HepG2 (cell line): ENCODE measurements around the gene ZNF217. TPM values are rescaled to one million over a fixed set of nuclear protein-coding genes. Genes with fewer than 3 reads are reported as not detected.

Experiments used
- ARNT ChIP-seq: fragments of 450-650 bp; IDR thresholded peaks from 2 replicates; pipeline ENCODE4 v1.6.1; 2017
- DR1 ChIP-seq: sonication (generic); formaldehyde crosslinking; IDR thresholded peaks from 2 replicates; pipeline ENCODE4 v1.8.0; 2021; ENCODE audit warnings: mild to moderate bottlenecking, missing genetic modification reagents, inconsistent platforms
- ESRRA ChIP-seq: sonication (generic); formaldehyde crosslinking; IDR thresholded peaks from 2 replicates; pipeline ENCODE4 v1.5.1; 2020; ENCODE audit warnings: mild to moderate bottlenecking, low read depth, missing genetic modification reagents
- HNRNPK ChIP-seq: fragments of 200-400 bp; formaldehyde crosslinking; IDR thresholded peaks from 2 replicates; pipeline ENCODE4 v1.6.1; 2018; ENCODE audit warnings: low read length, low read depth, moderate library complexity, mild to moderate bottlenecking; ENCODE audit not compliant: poor library complexity, severe bottlenecking
- KDM1A ChIP-seq: IDR thresholded peaks from 2 replicates; pipeline ENCODE4 v1.6.1; 2016; ENCODE audit warnings: missing compliant biosample characterization
- MXD4 ChIP-seq: IDR thresholded peaks from 2 replicates; pipeline ENCODE4 v1.6.1; 2016; ENCODE audit warnings: mild to moderate bottlenecking, missing biosample characterization, missing genetic modification reagents
- ONECUT2 ChIP-seq: sonication (generic); formaldehyde crosslinking; IDR thresholded peaks from 2 replicates; pipeline ENCODE4 v1.4.0; 2020; ENCODE audit warnings: missing genetic modification reagents
- PHB2 ChIP-seq: fragments of 450-650 bp; IDR thresholded peaks from 2 replicates; pipeline ENCODE4 v1.6.1; 2018; ENCODE audit not compliant: partially characterized antibody
- RNF2 ChIP-seq: fragments of 450-650 bp; conservative IDR thresholded peaks from 2 replicates; pipeline ENCODE4 v1.6.1; 2016; ENCODE audit warnings: low read depth
- SP2 ChIP-seq: sonication (generic); formaldehyde crosslinking; IDR thresholded peaks from 2 replicates; pipeline ENCODE4 v1.5.1; 2020; ENCODE audit warnings: mild to moderate bottlenecking, missing genetic modification reagents
- U2AF2 ChIP-seq: fragments of 200-400 bp; formaldehyde crosslinking; IDR thresholded peaks from 2 replicates; pipeline ENCODE4 v1.6.1; 2017; ENCODE audit warnings: low read depth, mild to moderate bottlenecking, low read length
- ZBTB14 ChIP-seq: sonication (generic); formaldehyde crosslinking; IDR thresholded peaks from 2 replicates; pipeline ENCODE4 v1.4.0; 2020; ENCODE audit warnings: missing genetic modification reagents
- ZNF12 ChIP-seq: sonication (generic); formaldehyde crosslinking; IDR thresholded peaks from 2 replicates; pipeline ENCODE4 v1.5.0; 2020; ENCODE audit warnings: missing genetic modification reagents
- ZNF251 ChIP-seq: sonication (generic); formaldehyde crosslinking; IDR thresholded peaks from 2 replicates; pipeline ENCODE4 v1.9.0; 2021; ENCODE audit warnings: mild to moderate bottlenecking, missing genetic modification reagents
- ZNF281 ChIP-seq: sonication (generic); formaldehyde crosslinking; IDR thresholded peaks from 2 replicates; pipeline ENCODE4 v1.4.0; 2020; ENCODE audit warnings: missing genetic modification reagents, borderline replicate concordance
- ZNF333 ChIP-seq: sonication (generic); formaldehyde crosslinking; IDR thresholded peaks from 2 replicates; pipeline ENCODE4 v1.4.0; 2020; ENCODE audit warnings: mild to moderate bottlenecking, missing genetic modification reagents, borderline replicate concordance
- ZNF34 ChIP-seq: sonication (generic); formaldehyde crosslinking; IDR thresholded peaks from 2 replicates; pipeline ENCODE4 v1.4.0; 2020; ENCODE audit warnings: mild to moderate bottlenecking, missing genetic modification reagents, borderline replicate concordance
- ZNF343 ChIP-seq: sonication (generic); formaldehyde crosslinking; IDR thresholded peaks from 2 replicates; pipeline ENCODE4 v1.4.0; 2020; ENCODE audit warnings: mild to moderate bottlenecking, missing genetic modification reagents
- ZNF556 ChIP-seq: sonication (generic); formaldehyde crosslinking; IDR thresholded peaks from 2 replicates; pipeline ENCODE4 v1.4.0; 2020; ENCODE audit warnings: mild to moderate bottlenecking, missing genetic modification reagents, borderline replicate concordance
- ZNF562 ChIP-seq: sonication (generic); formaldehyde crosslinking; IDR thresholded peaks from 2 replicates; pipeline ENCODE4 v1.8.0; 2022; ENCODE audit warnings: missing genetic modification reagents, borderline replicate concordance
- ZNF580 ChIP-seq: IDR thresholded peaks from 2 replicates; pipeline ENCODE4 v1.6.1; 2016; ENCODE audit warnings: low read depth, borderline replicate concordance
- ZNF660 ChIP-seq: sonication (generic); formaldehyde crosslinking; IDR thresholded peaks from 2 replicates; pipeline ENCODE4 v1.5.1; 2020; ENCODE audit warnings: mild to moderate bottlenecking, low read depth, missing genetic modification reagents, borderline replicate concordance
- ZNF788 ChIP-seq: sonication (generic); formaldehyde crosslinking; IDR thresholded peaks from 2 replicates; pipeline ENCODE4 v1.5.0; 2020; ENCODE audit warnings: mild to moderate bottlenecking, missing genetic modification reagents, borderline replicate concordance
- polyA plus RNA-seq, 8 experiments: library from polyadenylated mRNA; depleted of rRNA in 3 of 8; stranded (reverse) in 7 of 8; unstranded in 1 of 8; fragments of >200 nt; fragmentation: Illumina TruSeq in 4 of 8; extraction: Trizol in 4 of 8; gene quantifications; 2 replicates each; pipeline versions ENCODE4 v1.2.1 to v1.2.3, GENCODE V29; 2011 to 2016; ENCODE audit warnings: low read depth in 4 of 8, missing spikeins in 1 of 8, mixed read lengths in 1 of 8; ENCODE audit not compliant: insufficient read depth in 1 of 8
- total RNA-seq, 5 experiments: library from RNA; depleted of rRNA; stranded (reverse); fragments of >200 nt; fragmentation: Illumina TruSeq; extraction: Trizol; gene quantifications; 2 replicates each; pipeline ENCODE4 v1.2.3, GENCODE V29; 2016; ENCODE audit warnings: low read depth in 1 of 5
- TF ChIP-seq, protein P1 (sequence below): sonication (generic); formaldehyde crosslinking; IDR thresholded peaks from 2 replicates; pipeline ENCODE4 v1.4.0; 2020; ENCODE audit warnings: mild to moderate bottlenecking, missing genetic modification reagents
- TF ChIP-seq, protein P2 (sequence below): sonication (generic); formaldehyde crosslinking; IDR thresholded peaks from 2 replicates; pipeline ENCODE4 v1.8.0; 2022; ENCODE audit warnings: mild to moderate bottlenecking, missing genetic modification reagents

The ZNF217 gene
- total and polyA plus RNA-seq, 2 of the 13 experiments (the other 11 are each of a cell fraction or from before 2014, with no cell fraction given) = 22.3 to 29.8 TPM

- no peak for TF ChIP-seq U2AF2
- no peak; the same call in 1 of the 2 replicates for TF ChIP-seq ZNF12 (CRISPR knock-in tag)
- TF ChIP-seq PHB2 = no peak
- TF ChIP-seq ARNT = no peak
- 0 out of 2 replicates have a peak, but pooled peaks have one; percentile 22 for TF ChIP-seq ZNF34 (CRISPR knock-in tag)
- TF ChIP-seq, protein P1, sequence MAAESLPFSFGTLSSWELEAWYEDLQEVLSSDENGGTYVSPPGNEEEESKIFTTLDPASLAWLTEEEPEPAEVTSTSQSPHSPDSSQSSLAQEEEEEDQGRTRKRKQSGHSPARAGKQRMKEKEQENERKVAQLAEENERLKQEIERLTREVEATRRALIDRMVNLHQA (CRISPR knock-in tag) = no peak
- no peak for TF ChIP-seq SP2
- TF ChIP-seq RNF2 = no peak
- TF ChIP-seq, protein P2, sequence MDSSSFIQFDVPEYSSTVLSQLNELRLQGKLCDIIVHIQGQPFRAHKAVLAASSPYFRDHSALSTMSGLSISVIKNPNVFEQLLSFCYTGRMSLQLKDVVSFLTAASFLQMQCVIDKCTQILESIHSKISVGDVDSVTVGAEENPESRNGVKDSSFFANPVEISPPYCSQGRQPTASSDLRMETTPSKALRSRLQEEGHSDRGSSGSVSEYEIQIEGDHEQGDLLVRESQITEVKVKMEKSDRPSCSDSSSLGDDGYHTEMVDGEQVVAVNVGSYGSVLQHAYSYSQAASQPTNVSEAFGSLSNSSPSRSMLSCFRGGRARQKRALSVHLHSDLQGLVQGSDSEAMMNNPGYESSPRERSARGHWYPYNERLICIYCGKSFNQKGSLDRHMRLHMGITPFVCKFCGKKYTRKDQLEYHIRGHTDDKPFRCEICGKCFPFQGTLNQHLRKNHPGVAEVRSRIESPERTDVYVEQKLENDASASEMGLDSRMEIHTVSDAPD (CRISPR knock-in tag) = no peak
- TF ChIP-seq ZNF556 (CRISPR knock-in tag) = peak; percentile 51; the same call in 1 of the 2 replicates
- TF ChIP-seq ZNF660 (CRISPR knock-in tag) = no peak
- TF ChIP-seq KDM1A (CRISPR knock-in tag) = peak; percentile 99
- TF ChIP-seq ONECUT2 (CRISPR knock-in tag) = no peak
- no peak for TF ChIP-seq ZNF343 (CRISPR knock-in tag)
- TF ChIP-seq ZNF251 (CRISPR knock-in tag) = no peak
- peak; percentile 100 for TF ChIP-seq ESRRA (CRISPR knock-in tag)
- peak; percentile 79; the same call in 1 of the 2 replicates for TF ChIP-seq ZNF580 (CRISPR knock-in tag)
- no peak for TF ChIP-seq HNRNPK
- no peak for TF ChIP-seq ZNF788 (CRISPR knock-in tag)
- no peak for TF ChIP-seq ZBTB14 (CRISPR knock-in tag)
- no peak for TF ChIP-seq ZNF281 (CRISPR knock-in tag)
- TF ChIP-seq DR1 (CRISPR knock-in tag) = no peak
- peak; percentile 52; the same call in 1 of the 2 replicates for TF ChIP-seq MXD4 (CRISPR knock-in tag)
- no peak for TF ChIP-seq ZNF562 (CRISPR knock-in tag)
- no peak for TF ChIP-seq ZNF333 (CRISPR knock-in tag)
Observed at GRCh38 chr20:53622247-53623133, 28.9 kb upstream of the ZNF217 start (continued).
